ENCODE measurements around the gene PTPRM. TPM values are rescaled to one million over a fixed set of nuclear protein-coding genes. Genes with fewer than 3 reads are reported as not detected.
A peak's percentile ranks its signal among the peaks of the same experiment; 100 is the strongest.

The PTPRM gene
- total RNA-seq, 1 donor from 2014 or later, result 13.9 TPM

DNA sequence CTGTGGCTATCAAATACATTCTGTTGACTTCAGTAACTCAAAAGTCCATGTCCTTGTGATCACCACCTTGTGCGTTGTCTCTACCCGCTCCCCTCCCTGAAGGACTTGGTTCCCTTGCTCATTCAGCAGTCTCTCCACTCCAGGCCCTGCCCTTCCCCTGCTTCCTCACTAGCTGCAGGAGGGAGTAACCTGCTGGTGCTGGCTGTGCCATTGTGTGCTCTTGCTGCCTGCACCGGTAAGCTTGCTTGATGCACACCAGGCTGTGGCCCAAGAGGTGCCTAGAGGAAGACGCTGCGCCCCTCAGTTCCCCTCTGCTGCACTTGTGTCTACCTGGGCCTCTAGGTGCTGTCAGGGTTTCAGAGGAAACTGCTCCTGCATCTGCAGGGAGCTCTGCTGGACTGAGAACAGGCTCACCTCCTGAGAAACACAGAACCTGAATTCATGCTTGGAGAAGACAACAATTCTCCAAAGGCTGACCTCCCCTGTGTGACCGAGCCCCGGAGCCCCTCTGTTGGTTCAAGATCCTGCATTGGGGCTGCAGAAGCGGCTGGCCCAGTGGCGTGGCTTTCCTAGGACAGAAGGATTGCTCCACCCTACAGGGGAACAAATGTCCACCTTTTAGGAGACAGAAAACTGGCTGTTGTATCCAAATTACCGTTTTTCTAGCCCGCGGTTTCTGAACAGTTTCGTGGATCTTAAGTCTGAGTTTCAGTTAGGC lies 33.6 kb downstream of the PTPRM start:
- peaks cover 26% of the 10 kb centered on the region for H3K4me1 ChIP-seq

DNA sequence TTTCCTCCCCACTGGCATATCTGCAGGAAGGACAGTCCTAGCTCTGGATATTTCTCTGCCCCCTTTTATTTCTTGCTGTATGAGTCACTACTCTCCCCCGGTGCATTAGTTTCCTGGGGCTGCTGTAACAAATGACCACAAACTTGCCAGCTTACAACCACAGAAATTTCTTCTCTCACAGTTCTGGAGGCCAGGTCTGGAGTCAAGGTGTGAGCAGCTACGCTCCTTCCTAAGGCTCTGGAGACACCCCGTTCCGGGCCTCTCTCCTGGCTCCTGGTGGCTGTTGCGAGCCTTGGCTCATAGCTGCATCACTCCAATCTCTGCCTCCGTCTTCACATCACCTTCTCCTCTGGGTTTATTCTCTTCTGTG lies 34.1 kb downstream of the PTPRM start:
- Histone ChIP-seq H3K27ac (no peak overlapping the region), H3K4me1 (peaks cover 30% of the 10 kb centered on the region), H3K9me3 (ENCODE audit: low read depth) (no peaks in the 10 kb centered on the region), H3F3A (ENCODE audit: low read depth) (peaks cover 24% of the 10 kb centered on the region), H3K79me2 (ENCODE audit: low read depth) (no peaks in the 10 kb centered on the region), H2AFZ (replicated peaks) (no peak overlapping the region), H3K9ac (no peak overlapping the region), H3K36me3 (no peaks in the 10 kb centered on the region), H3K4me3 (no peak overlapping the region), H4K20me1 (ENCODE audit: low read depth) (peaks cover 4% of the 10 kb centered on the region), H3K4me2 (no peak overlapping the region), H3K27me3 (no peaks in the 10 kb centered on the region)
- DNase-seq (ENCODE audit: low spot score), result no peak
- Mint-ChIP-seq H3K36me3 (peaks cover 12% of the 10 kb centered on the region), H3K9me3 (peaks cover 11% of the 10 kb centered on the region), H3K4me1 (peaks cover 40% of the 10 kb centered on the region), H3K4me3 (no peak overlapping the region), H3K27ac (no peak overlapping the region), H3K27me3 (ENCODE audit: insufficient read depth, low read depth) (peaks cover 2% of the 10 kb centered on the region)
- TF ChIP-seq, protein P1, sequence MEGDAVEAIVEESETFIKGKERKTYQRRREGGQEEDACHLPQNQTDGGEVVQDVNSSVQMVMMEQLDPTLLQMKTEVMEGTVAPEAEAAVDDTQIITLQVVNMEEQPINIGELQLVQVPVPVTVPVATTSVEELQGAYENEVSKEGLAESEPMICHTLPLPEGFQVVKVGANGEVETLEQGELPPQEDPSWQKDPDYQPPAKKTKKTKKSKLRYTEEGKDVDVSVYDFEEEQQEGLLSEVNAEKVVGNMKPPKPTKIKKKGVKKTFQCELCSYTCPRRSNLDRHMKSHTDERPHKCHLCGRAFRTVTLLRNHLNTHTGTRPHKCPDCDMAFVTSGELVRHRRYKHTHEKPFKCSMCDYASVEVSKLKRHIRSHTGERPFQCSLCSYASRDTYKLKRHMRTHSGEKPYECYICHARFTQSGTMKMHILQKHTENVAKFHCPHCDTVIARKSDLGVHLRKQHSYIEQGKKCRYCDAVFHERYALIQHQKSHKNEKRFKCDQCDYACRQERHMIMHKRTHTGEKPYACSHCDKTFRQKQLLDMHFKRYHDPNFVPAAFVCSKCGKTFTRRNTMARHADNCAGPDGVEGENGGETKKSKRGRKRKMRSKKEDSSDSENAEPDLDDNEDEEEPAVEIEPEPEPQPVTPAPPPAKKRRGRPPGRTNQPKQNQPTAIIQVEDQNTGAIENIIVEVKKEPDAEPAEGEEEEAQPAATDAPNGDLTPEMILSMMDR (IDR thresholded peaks at IDR 0.05), result peak; percentile 9
- no peak for TF ChIP-seq EZH2phosphoT487 (IDR thresholded peaks at IDR 0.05)

More for the DNA sequence above, 33.6 kb downstream of the PTPRM start:
- H3K36me3 Mint-ChIP-seq, result peaks cover 12% of the 10 kb centered on the region
- H3K36me3 ChIP-seq, result no peaks in the 10 kb centered on the region
- H3K4me2 ChIP-seq, result no peak overlapping the region
- peak overlapping the region; percentile 35 for H3K27ac Mint-ChIP-seq
- peaks cover 11% of the 10 kb centered on the region for H3K9me3 Mint-ChIP-seq
- H3K4me3 Mint-ChIP-seq, result no peak overlapping the region
- H3K79me2 ChIP-seq (ENCODE audit: low read depth), result no peaks in the 10 kb centered on the region
- peaks cover 34% of the 10 kb centered on the region for H3K4me1 Mint-ChIP-seq
- peaks cover 2% of the 10 kb centered on the region for H3K27me3 Mint-ChIP-seq (ENCODE audit: insufficient read depth, low read depth)
- no peak for TF ChIP-seq EZH2 (IDR thresholded peaks at IDR 0.05)
- no peak for TF ChIP-seq EZH2phosphoT487 (IDR thresholded peaks at IDR 0.05)
- TF ChIP-seq, protein P1 (IDR thresholded peaks at IDR 0.05), result no peak
- no peak overlapping the region for H2AFZ ChIP-seq (replicated peaks)
- peaks cover 24% of the 10 kb centered on the region for H3F3A ChIP-seq (ENCODE audit: low read depth)
- H3K4me3 ChIP-seq, result no peak overlapping the region
- DNase-seq (ENCODE audit: low spot score), result no peak
- no peaks in the 10 kb centered on the region for H3K27me3 ChIP-seq
- no peak overlapping the region for H3K27ac ChIP-seq
- no peaks in the 10 kb centered on the region for H3K9me3 ChIP-seq (ENCODE audit: low read depth)
- peaks cover 4% of the 10 kb centered on the region for H4K20me1 ChIP-seq (ENCODE audit: low read depth)
- H3K9ac ChIP-seq, result no peak overlapping the region

DNA sequence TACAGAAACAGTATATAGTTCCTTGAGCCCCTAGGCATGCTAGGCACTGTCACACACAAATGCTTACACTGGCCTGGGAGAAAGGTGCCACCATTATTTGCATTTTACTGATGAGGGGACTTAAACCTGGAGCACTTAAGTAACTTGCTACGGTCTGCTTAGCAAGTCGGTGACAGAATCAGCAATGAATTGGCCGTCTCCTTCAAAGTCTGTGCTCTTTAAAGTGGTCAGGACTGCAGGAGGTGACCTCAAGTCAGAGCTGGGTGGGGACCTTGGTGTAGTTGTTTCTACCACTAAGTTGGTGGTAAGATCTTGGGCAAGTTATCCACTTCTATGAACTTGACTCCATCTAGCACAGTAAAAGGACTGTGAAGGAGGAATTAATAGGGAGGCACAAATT lies 34.8 kb downstream of the PTPRM start:
- H3K4me3 Mint-ChIP-seq, result no peak overlapping the region
- no peak overlapping the region for H2AFZ ChIP-seq (replicated peaks)
- no peaks in the 10 kb centered on the region for H3K9me3 ChIP-seq (ENCODE audit: low read depth)
- H3K4me2 ChIP-seq, result no peak overlapping the region
- no peaks in the 10 kb centered on the region for H3K27me3 ChIP-seq
- peaks cover 12% of the 10 kb centered on the region for H3K36me3 Mint-ChIP-seq
- H3F3A ChIP-seq (ENCODE audit: low read depth), result peaks cover 24% of the 10 kb centered on the region
- H3K27me3 Mint-ChIP-seq (ENCODE audit: insufficient read depth, low read depth), result peaks cover 2% of the 10 kb centered on the region
- H3K9ac ChIP-seq, result no peak overlapping the region
- no peak overlapping the region for H3K27ac Mint-ChIP-seq
- H3K9me3 Mint-ChIP-seq, result peaks cover 11% of the 10 kb centered on the region
- peaks cover 4% of the 10 kb centered on the region for H4K20me1 ChIP-seq (ENCODE audit: low read depth)
- H3K36me3 ChIP-seq, result no peaks in the 10 kb centered on the region
- no peaks in the 10 kb centered on the region for H3K79me2 ChIP-seq (ENCODE audit: low read depth)
- H3K4me1 Mint-ChIP-seq, result peaks cover 41% of the 10 kb centered on the region
- DNase-seq (ENCODE audit: low spot score), result no peak
- H3K27ac ChIP-seq, result no peak overlapping the region
- H3K4me3 ChIP-seq, result no peak overlapping the region
- H3K4me1 ChIP-seq, result peaks cover 34% of the 10 kb centered on the region
- TF ChIP-seq, protein P1 (IDR thresholded peaks at IDR 0.05), result no peak
- TF ChIP-seq EZH2phosphoT487 (IDR thresholded peaks at IDR 0.05) (no peak), EZH2 (IDR thresholded peaks at IDR 0.05) (no peak)

Measured in neural progenitor cell (in vitro differentiated cells).